Fibroblast of mammary gland (primary cell): ENCODE data around the gene PSD2.

Experiments
- DNase-seq: peaks from one replicate; pipeline ENCODE4 v3.0.0-alpha.2; 2010; ENCODE audit warnings: low read depth
- H3K4me3 ChIP-seq: 2 replicates; pipeline ENCODE4 v1.5.1; 2011; ENCODE audit warnings: low read depth, mild to moderate bottlenecking, low read length, moderate library complexity; ENCODE audit not compliant: control insufficient read depth
- TF ChIP-seq, protein P1 (sequence below): conservative IDR thresholded peaks from 2 replicates; pipeline ENCODE4 v1.5.1; 2011; ENCODE audit warnings: low read depth, low read length, inconsistent platforms; ENCODE audit not compliant: control insufficient read depth, insufficient read depth

PSD2 gene

DNA sequence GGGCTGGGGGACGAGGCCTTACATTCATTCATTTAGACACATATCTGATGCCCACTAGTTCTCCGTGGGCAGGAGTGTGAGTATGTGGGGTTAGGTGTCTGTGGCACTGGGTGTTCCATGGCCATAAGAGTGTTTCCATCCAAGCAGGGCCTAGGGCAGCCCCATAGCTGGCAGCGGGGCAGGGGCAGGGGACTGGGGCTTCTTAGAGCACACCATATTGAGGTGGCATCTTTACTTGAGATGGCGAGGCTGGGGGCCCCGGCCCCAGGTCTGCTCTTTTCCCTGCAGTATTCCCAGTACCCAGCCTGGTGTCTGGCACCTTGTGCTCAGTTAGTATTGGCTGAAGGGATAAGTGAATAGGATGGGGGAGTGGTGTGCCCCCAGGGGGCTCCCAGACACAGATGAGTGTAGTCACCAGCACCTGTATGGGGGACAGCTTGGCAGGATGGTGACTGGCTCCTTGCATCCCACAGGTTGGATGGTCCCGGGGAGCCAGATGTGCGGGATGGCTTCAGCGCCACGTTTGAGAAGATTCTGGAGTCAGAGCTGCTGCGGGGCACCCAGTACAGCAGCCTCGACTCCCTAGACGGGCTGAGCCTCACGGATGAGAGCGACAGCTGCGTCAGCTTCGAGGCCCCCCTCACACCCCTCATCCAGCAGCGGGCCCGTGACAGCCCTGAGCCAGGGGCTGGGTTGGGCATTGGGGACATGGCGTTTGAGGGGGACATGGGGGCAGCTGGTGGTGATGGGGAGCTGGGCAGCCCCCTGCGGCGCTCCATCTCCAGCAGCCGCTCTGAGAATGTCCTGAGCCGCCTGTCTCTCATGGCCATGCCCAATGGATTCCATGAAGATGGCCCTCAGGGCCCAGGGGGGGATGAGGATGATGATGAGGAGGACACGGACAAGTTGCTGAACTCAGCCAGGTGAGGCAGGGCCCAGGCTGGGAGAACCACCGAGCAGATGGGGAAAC is 17.5 kb downstream of the PSD2 start:
- no peak overlapping the region for H3K4me3 ChIP-seq
- TF ChIP-seq, protein P1, sequence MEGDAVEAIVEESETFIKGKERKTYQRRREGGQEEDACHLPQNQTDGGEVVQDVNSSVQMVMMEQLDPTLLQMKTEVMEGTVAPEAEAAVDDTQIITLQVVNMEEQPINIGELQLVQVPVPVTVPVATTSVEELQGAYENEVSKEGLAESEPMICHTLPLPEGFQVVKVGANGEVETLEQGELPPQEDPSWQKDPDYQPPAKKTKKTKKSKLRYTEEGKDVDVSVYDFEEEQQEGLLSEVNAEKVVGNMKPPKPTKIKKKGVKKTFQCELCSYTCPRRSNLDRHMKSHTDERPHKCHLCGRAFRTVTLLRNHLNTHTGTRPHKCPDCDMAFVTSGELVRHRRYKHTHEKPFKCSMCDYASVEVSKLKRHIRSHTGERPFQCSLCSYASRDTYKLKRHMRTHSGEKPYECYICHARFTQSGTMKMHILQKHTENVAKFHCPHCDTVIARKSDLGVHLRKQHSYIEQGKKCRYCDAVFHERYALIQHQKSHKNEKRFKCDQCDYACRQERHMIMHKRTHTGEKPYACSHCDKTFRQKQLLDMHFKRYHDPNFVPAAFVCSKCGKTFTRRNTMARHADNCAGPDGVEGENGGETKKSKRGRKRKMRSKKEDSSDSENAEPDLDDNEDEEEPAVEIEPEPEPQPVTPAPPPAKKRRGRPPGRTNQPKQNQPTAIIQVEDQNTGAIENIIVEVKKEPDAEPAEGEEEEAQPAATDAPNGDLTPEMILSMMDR, result no peak
- DNase-seq, result no peak

DNA sequence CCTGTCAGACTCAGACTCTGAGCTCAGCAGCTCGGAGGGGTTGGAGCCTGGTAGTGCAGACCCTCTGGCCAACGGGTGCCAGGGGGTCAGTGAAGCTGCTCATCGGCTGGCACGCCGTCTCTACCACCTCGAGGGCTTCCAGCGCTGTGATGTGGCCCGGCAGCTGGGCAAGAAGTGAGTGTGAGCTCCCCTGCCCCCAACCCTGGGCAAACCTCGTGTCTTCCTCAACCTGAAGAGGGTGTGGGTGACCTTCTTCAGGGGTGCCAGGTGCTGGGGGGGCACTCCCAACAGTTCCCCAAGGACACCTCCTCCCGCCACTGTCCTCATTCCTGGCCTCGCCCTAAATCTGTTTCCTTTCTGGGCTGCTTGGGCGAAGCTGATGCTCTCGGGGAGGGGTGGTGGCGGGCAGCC is 18.6 kb downstream of the PSD2 start:
- TF ChIP-seq, protein P1, result no peak
- no peak overlapping the region for H3K4me3 ChIP-seq
- no peak for DNase-seq

GRCh38 chr5:139814704-139815280 is 19.2 kb downstream of the PSD2 start:
- DNase-seq, result no peak

DNA sequence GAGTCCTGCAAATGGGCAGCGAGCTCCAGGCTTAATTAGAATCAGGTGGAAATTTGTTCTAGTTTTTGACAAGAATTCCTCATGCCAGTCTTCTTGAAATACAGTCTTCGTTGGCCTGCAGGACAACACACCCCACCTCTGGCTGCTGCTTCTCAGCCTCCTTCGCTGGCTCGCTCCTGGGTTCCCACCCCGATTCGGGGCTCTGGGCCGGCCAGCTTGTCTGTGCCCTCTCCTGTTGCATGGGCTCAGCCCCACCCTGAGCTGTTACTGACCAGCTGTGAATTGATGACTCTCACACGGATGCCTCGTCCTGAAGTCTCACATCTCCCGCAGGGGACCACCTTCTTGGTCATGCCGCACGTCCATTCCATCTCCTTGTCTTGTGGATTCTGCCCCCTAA is 21.0 kb downstream of the PSD2 start:
- no peak for DNase-seq
- TF ChIP-seq, protein P1, result no peak

More at GRCh38 chr5:139814704-139815280, 19.2 kb downstream of the PSD2 start:
- no peak overlapping the region for H3K4me3 ChIP-seq
- TF ChIP-seq, protein P1, result no peak

GRCh38 chr5:139817362-139817761 is 21.8 kb downstream of the PSD2 start:
- TF ChIP-seq, protein P1, result no peak
- H3K4me3 ChIP-seq, result no peak overlapping the region

More for the DNA sequence above, 21.0 kb downstream of the PSD2 start:
- no peak overlapping the region for H3K4me3 ChIP-seq

DNA sequence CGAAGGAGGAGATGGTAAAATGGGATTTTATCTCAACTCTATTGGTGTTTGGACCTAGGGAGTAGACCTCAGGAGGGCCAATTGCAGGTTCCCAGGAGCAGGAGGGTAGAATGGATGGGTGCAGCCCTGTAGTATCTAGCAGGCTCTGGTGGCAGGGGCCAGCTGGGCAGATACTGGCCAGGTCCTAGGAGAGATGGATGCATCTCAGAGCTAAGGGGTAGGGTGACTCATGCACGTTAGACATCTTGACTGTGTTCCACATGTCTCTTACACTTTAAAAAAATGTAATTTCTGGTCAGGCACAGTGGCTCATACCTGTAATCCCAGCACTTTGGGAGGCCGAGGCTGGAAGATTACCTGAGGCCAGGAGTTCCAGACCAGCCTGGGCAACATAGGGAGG is 22.4 kb downstream of the PSD2 start:
- no peak overlapping the region for H3K4me3 ChIP-seq
- DNase-seq, result no peak
- TF ChIP-seq, protein P1, result no peak

More at GRCh38 chr5:139817362-139817761, 21.8 kb downstream of the PSD2 start:
- no peak for DNase-seq
